Heart right ventricle (tissue), 16 donors: ENCODE measurements around the gene NPHP4. TPM values are rescaled to one million over a fixed set of nuclear protein-coding genes. Genes with fewer than 3 reads are reported as not detected.

Experiments used
- ATAC-seq, 8 donors: fragments of 200-7000 bp; cut with Tn5 transposase; one replicate each; pipeline ENCODE4 v1.9.1; 2020; ENCODE audit warnings: mild to moderate bottlenecking in 8 of 8, moderate library complexity in 8 of 8, moderate number of reproducible peaks in 1 of 8
- DNase-seq, 2 donors: peaks; one replicate each; pipeline ENCODE4 v3.0.0-alpha.2; 2020
- H3K27ac ChIP-seq, 10 donors: fragments of 200-600 bp; sonication (generic) in 2 of 10; one replicate each; pipeline versions ENCODE4 v1.5.0 to v1.8.0; 2020 to 2022; ENCODE audit warnings: mild to moderate bottlenecking in 3 of 10
- H3K27me3 ChIP-seq, 7 donors: fragments of 200-600 bp; one replicate each; pipeline ENCODE4 v1.8.0; 2021 to 2022; ENCODE audit warnings: mild to moderate bottlenecking in 2 of 7
- H3K36me3 ChIP-seq, 9 donors: fragments of 200-600 bp; sonication (generic) in 1 of 9; one replicate each; pipeline versions ENCODE4 v1.5.0 to v1.8.0; 2020 to 2022; ENCODE audit warnings: mild to moderate bottlenecking in 2 of 9
- H3K4me1 ChIP-seq, 9 donors: fragments of 200-600 bp; sonication (generic) in 1 of 9; one replicate each; pipeline versions ENCODE4 v1.5.0 to v1.8.0; 2020 to 2022; ENCODE audit warnings: mild to moderate bottlenecking in 4 of 9
- H3K4me3 ChIP-seq, 10 donors: fragments of 200-600 bp; sonication (generic) in 2 of 10; one replicate each; pipeline versions ENCODE4 v1.5.0 to v1.8.0; 2020 to 2022; ENCODE audit warnings: mild to moderate bottlenecking in 7 of 10, moderate library complexity in 2 of 10
- H3K9me3 ChIP-seq, 11 donors: fragments of 200-600 bp in 10 of 11; sonication (generic) in 2 of 11; one replicate each; pipeline versions ENCODE4 v1.5.0 to v1.8.0; 2013 to 2022; ENCODE audit warnings: mild to moderate bottlenecking in 2 of 11, control low read depth in 1 of 11, moderate library complexity in 1 of 11
- WGBS, 2 donors: extraction: QIAGEN DNeasy Blood & Tissue Kit; methylation state at CpG; one replicate each; pipeline ENCODE4 v1.1.7; 2013; ENCODE audit warnings: inconsistent platforms in 1 of 2; 5-methylcytosine and 5-hydroxymethylcytosine counted together
- intact Hi-C, 10 donors: fragments of 100-400 bp; cut with DNase I; formaldehyde crosslinking; loops; one replicate each; pipeline versions ENCODE4 v1.11.1 to v1.14.2; 2022
- polyA plus RNA-seq, 2 donors: library from polyadenylated mRNA; stranded (reverse); fragments of 200-250 nt; gene quantifications; one replicate each; pipeline ENCODE4 v1.2.3, GENCODE V29; 2013
- total RNA-seq, 10 donors: library from RNA; stranded (reverse); fragmentation: NEBNext Ultra II Directional in 3 of 10; extraction: Animal tissue kit (Norgen Biotek cat#: 25700) in 3 of 10; gene quantifications; one replicate each; pipeline versions ENCODE4 v1.2.1 to v1.2.4, GENCODE V29; 2021 to 2023
- TF ChIP-seq, protein P1 (sequence below), 9 donors: fragments of 200-600 bp; sonication (generic) in 2 of 9; IDR thresholded peaks; one replicate each; pipeline versions ENCODE4 v1.5.0 to v1.8.0; 2021 to 2022; ENCODE audit warnings: antibody characterized with exemption in 9 of 9, mild to moderate bottlenecking in 5 of 9, moderate library complexity in 1 of 9
- donor health status: Arrhythmogenic right ventricular cardiomyopathy.
- donor health status: ischemic (EF 13 %, LVEDD 7.1; RV severe dilation, severe dysfunction).
- donor health status: healthy with polysubstance abuse.
- donor health status: DM: no; HTN: yes; CAD: no.
- donor health status: DM: no; HTN: no; CAD: no.
- donor health status: ischemic (EF 25% LVEDD 6.9; RV normal size, moderate dysfunction).
- donor health status: ischemic (EF 25% LVEDD 5.7; RV mildly dilated, moderate dysfunction).
- donor health status: healthy.
- donor health status: DM: yes; HTN: yes; CAD: no.
- donor health status: Ischemic cardiomyopathy.
- donor health status: ischemic (EF 35%, LVEDD 5.7; RV mildly dilated, moderate dysfunction).
- donor health status: nonischemic (EF 11% LVEDD 7.7; RV severe dilation, severe dysfunction).
- donor health status: DM: yes; HTN: yes; CAD: no.
- donor health status: PGD.
- donor health status: ischemic (EF 29% LVEDD 5.4; RV normal size, mild dysfunction).
- donor health status: nonischemic (EF 23%, LVEDD 6.1; RV moderate dilation, normal function).

NPHP4 gene
- total and polyA plus RNA-seq, 12 donors, result 2.4 to 5.7 (median 3.3) TPM

DNA sequence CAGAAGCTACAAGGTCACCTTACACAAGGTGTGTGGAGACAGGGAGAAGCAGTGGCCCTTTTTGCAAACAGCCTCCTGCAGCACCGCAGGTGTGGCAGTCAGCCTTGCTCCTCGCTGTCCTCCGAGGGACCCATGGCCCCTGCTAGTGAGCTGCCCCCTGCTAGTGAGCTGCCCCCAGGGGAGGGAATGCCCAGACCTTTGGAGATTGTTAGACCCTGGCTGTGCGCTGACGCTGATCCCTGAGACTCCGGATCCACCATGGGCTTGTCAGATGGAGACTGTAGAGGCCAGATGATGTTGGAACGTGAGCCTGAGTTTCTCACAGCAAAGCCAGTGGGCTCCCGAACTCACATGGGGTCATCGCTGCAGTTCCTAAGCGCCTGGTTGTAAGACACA lies 172.2 kb downstream of the NPHP4 start:
- Histone ChIP-seq H3K27ac (no peak overlapping the region), H3K4me1 (no peaks in the 10 kb centered on the region), H3K9me3 (peaks cover 0 to 3% (median 0%) of the 10 kb centered on the region in 11 donors), H3K27me3 (peaks cover 0 to 43% (median 12%) of the 10 kb centered on the region in 7 donors), H3K4me3 (no peak overlapping the region), H3K36me3 (no peaks in the 10 kb centered on the region)
- intact Hi-C loops, result no loop called here
- DNase-seq (no peak), ATAC-seq (no peak)
- 87 to 90% methylated on average over 10 of the region's 10 CpGs for WGBS, 2 donors
- TF ChIP-seq, protein P1, sequence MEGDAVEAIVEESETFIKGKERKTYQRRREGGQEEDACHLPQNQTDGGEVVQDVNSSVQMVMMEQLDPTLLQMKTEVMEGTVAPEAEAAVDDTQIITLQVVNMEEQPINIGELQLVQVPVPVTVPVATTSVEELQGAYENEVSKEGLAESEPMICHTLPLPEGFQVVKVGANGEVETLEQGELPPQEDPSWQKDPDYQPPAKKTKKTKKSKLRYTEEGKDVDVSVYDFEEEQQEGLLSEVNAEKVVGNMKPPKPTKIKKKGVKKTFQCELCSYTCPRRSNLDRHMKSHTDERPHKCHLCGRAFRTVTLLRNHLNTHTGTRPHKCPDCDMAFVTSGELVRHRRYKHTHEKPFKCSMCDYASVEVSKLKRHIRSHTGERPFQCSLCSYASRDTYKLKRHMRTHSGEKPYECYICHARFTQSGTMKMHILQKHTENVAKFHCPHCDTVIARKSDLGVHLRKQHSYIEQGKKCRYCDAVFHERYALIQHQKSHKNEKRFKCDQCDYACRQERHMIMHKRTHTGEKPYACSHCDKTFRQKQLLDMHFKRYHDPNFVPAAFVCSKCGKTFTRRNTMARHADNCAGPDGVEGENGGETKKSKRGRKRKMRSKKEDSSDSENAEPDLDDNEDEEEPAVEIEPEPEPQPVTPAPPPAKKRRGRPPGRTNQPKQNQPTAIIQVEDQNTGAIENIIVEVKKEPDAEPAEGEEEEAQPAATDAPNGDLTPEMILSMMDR (IDR thresholded peaks at IDR 0.05), result no peak

DNA sequence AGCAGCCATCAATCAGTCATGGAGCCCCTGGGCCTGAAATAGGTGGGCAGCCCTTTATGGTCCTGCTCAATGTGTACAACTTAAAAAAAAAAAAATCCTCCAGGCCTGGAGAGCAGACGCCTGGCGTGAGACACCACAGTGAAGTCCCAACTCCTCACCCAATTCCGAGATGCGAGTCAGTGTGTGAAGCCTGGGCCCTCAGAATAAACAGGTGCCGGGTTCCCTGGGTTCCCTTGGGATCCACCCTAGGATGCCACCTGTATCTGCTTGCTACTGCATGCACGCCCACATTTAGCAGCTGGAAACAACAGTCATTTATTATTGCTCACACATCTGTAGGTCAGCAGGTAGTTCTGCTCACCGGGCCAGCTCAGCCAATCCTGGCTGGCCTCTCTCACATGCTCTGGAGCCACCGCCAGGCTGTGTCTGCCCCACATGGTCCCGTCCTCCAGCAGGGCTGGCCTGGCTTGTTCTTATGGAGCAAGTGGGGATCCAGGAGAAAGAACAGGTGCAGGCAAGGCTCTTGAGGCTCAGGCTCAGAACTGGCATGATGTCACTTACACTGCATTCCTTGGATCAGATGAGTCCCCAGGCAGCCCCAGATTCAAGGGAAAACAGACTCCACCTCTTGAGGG lies 172.7 kb downstream of the NPHP4 start:
- no peak overlapping the region for H3K4me3 ChIP-seq
- peaks cover 0 to 3% (median 0%) of the 10 kb centered on the region in 11 donors for H3K9me3 ChIP-seq
- ATAC-seq (no peak), DNase-seq (no peak)
- peaks cover 0 to 46% (median 14%) of the 10 kb centered on the region in 7 donors for H3K27me3 ChIP-seq
- H3K36me3 ChIP-seq, result no peaks in the 10 kb centered on the region
- TF ChIP-seq, protein P1 (IDR thresholded peaks at IDR 0.05), result no peak
- no peaks in the 10 kb centered on the region for H3K4me1 ChIP-seq
- 84 to 86% methylated on average over 9 of the region's 9 CpGs for WGBS, 2 donors
- H3K27ac ChIP-seq, result no peak overlapping the region
- intact Hi-C loops, result no loop called here

DNA sequence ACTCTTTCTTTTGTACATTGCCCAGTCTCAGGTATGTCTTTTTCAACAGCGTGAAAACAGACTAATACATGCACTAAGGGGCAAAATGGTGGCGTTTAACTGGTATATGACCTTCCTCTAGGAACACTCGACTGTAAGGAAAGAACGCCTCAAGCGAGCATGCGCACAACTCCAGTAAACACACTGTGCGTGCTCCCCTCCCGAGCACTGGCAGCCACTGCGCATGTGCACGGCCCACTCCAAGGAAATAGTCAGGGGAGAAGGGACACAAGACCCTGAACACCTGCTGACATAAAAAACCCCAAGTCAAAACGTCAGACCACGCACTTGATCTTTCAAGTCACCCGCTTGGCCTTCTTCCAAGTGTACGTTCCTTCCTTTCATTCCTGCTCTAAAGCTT lies 173.5 kb downstream of the NPHP4 start:
- intact Hi-C loops, result no loop called here
- WGBS, 2 donors, result 73 to 74% methylated on average over 14 of the region's 14 CpGs
- TF ChIP-seq, protein P1 (IDR thresholded peaks at IDR 0.05), result no peak
- no peak overlapping the region for H3K27ac ChIP-seq
- H3K36me3 ChIP-seq, result no peaks in the 10 kb centered on the region
- H3K27me3 ChIP-seq, result peaks cover 0 to 53% (median 22%) of the 10 kb centered on the region in 7 donors
- H3K4me1 ChIP-seq, result no peaks in the 10 kb centered on the region
- no peak overlapping the region for H3K4me3 ChIP-seq
- H3K9me3 ChIP-seq, result no peaks in the 10 kb centered on the region
- ATAC-seq (no peak), DNase-seq (no peak)

DNA sequence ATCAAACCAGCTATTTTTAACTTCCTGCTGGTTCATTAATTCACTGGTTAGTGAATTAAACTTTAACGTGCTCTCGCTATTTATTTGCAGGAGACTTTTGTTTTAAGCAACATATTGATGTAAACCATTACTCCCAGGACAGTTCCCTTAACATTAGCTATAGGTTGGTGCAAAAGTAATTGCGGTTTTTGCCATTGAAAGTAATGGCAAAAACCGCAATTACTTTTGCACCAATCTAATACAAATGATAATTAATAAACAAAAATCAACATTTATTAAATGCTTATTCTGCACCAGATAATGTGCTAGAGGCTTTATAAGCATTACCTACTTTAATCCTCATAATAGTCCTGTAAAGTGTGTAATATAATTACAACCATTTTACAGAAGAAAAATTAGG lies 176.5 kb downstream of the NPHP4 start:
- 91 to 92% methylated on average over 4 of the region's 4 CpGs for WGBS, 2 donors
- no peak overlapping the region for H3K4me3 ChIP-seq
- no peaks in the 10 kb centered on the region for H3K4me1 ChIP-seq
- no peaks in the 10 kb centered on the region for H3K36me3 ChIP-seq
- no peaks in the 10 kb centered on the region for H3K9me3 ChIP-seq
- no peak overlapping the region for H3K27ac ChIP-seq
- intact Hi-C loops, result no loop called here
- DNase-seq, result no peak
- H3K27me3 ChIP-seq, result peaks cover 0 to 64% (median 28%) of the 10 kb centered on the region in 7 donors
- ATAC-seq, result no peak
- TF ChIP-seq, protein P1 (IDR thresholded peaks at IDR 0.05), result no peak
